ENCODE data around the gene GORASP2.
A peak's percentile ranks its signal among the peaks of the same experiment; 100 is the strongest.

The GORASP2 gene

DNA sequence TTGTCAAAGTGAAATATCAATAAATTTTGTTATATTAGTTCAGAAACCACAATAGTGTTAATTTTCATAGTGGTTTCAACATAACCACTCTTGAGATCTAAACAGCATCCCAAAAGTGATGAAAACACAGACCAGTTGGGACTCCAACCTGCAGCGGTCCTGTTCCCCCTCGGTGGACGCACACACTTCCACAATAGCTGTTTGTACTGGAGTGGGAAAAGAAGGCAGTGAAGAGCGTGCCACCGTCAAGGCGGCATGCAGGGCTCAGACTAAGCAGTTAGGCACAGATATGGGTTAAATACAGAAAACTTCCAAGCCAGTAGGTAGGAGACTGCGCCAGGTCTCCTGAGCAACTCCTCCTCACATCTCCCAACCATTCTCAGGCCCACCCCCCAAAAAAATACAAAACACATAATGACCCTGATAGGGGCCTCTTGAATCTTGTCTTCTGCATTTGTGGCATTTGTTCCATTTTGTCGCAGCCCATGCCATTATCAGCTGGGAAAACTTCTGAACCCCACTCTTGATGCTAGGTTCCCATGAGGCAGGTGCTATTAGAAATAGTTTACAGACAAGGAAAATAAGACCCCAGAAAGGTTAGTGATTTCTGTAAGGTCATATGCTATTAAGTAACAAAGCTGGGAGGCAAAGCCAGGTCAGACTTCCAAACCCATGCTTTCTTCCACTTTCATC lies 57.7 kb downstream of the GORASP2 start:
- TF ChIP-seq POU2F2 (IDR thresholded peaks at IDR 0.05; ENCODE audit: low read depth, low read length) (no peak), POLR2AphosphoS5 (IDR thresholded peaks at IDR 0.05; ENCODE audit: low read depth, low read length) (peak; percentile 51; the same call in 1 of the 2 replicates)
- no peak for FAIRE-seq

DNA sequence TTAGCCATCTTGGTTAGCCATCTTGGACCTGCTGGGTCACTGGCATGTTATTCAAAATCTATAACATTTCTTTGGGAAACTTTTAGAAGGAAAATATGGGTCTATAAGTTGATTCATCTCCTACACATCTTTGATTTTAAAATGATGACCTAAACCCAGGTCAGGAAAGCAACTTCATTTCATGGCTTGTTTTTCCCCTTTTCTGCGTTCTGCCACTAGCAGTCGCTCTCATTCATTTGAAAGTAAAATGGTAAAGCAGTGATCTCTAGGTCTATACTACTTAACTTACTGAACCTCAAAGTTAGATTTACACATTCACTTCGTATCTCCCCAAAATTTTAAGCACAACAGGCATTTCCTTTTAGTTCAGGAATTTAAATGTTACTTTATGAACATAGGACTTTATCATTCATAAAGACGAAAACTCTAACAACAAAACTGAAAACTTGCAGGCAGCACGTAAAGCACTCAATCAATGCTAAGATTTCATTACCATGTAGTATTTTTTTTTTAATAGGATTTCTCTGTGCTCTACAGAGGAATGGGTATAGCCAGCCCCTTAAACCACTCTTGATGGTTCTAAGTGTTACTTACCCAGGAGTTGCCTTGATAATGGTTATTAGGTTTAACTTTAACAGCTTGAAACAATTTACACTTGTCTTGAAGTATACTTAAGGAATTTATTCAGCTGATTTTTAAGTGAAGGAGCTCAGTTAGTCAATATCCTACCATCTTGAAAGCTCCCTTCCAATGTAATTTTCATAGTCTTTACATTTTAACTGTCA lies 62.5 kb downstream of the GORASP2 start:
- TF ChIP-seq PAX5 (IDR thresholded peaks at IDR 0.05; ENCODE audit: insufficient read depth, low read length, severe bottlenecking) (no peak), TAF1 (IDR thresholded peaks at IDR 0.05; ENCODE audit: low read depth, low read length) (no peak), POLR2A (IDR thresholded peaks at IDR 0.05; ENCODE audit: low read depth, low read length) (no peak), SPI1 (IDR thresholded peaks at IDR 0.05; ENCODE audit: low read depth, low read length) (no peak), POU2F2 (IDR thresholded peaks at IDR 0.05; ENCODE audit: low read depth, low read length) (no peak), POLR2AphosphoS5 (IDR thresholded peaks at IDR 0.05; ENCODE audit: low read depth, low read length) (no peak)
- no peak for FAIRE-seq
- DNase-seq (ENCODE audit: insufficient read length, low spot score): no peak

More for the DNA sequence above, 57.7 kb downstream of the GORASP2 start:
- DNase-seq (ENCODE audit: insufficient read length, low spot score): no peak

GRCh38 chr2:170996316-170996715 lies 67.3 kb downstream of the GORASP2 start:
- FAIRE-seq (no peak), DNase-seq (ENCODE audit: insufficient read length, low spot score) (no peak)
- TF ChIP-seq SPI1 (IDR thresholded peaks at IDR 0.05; ENCODE audit: low read depth, low read length) (no peak), POU2F2 (IDR thresholded peaks at IDR 0.05; ENCODE audit: low read depth, low read length) (no peak), POLR2A (IDR thresholded peaks at IDR 0.05; ENCODE audit: low read depth, low read length) (no peak), POLR2AphosphoS5 (IDR thresholded peaks at IDR 0.05; ENCODE audit: low read depth, low read length) (no peak), TAF1 (IDR thresholded peaks at IDR 0.05; ENCODE audit: low read depth, low read length) (no peak), PAX5 (IDR thresholded peaks at IDR 0.05; ENCODE audit: insufficient read depth, low read length, severe bottlenecking) (no peak)

DNA sequence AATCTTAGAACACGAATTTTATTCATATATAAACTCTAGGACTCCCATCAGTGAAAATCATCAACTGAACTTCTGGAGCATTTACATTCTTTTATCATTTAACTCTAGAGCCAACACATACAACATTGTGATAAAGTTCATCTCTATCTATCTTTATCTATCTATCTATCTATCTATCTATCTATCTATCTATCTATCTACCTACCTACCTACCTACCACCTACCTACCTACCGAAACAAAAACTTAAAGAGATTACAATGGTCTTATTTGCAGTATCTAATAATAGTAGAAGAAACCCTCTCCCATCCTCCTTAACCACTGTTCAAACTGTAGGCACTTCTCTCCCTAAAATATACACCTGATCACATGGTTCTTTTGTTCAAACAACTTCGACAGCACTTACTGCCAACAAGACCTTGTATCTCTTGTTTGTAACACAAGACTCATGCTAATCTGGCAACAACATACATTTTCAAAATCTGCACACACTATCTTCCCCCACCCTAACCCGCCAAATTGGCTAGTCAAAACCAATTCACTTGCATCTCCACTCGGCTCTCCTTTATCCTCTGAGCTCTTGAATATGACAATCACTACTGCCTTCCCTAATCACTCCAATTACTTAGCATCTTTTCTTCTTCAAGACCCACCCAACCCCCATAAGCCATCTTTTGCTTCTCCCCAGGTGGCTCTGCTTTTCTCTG lies 69.0 kb downstream of the GORASP2 start:
- DNase-seq (ENCODE audit: insufficient read length, low spot score): no peak
- FAIRE-seq: no peak
- TF ChIP-seq PAX5 (IDR thresholded peaks at IDR 0.05; ENCODE audit: insufficient read depth, low read length, severe bottlenecking) (no peak), SPI1 (IDR thresholded peaks at IDR 0.05; ENCODE audit: low read depth, low read length) (no peak), TAF1 (IDR thresholded peaks at IDR 0.05; ENCODE audit: low read depth, low read length) (no peak), POU2F2 (IDR thresholded peaks at IDR 0.05; ENCODE audit: low read depth, low read length) (no peak), POLR2A (IDR thresholded peaks at IDR 0.05; ENCODE audit: low read depth, low read length) (no peak), POLR2AphosphoS5 (IDR thresholded peaks at IDR 0.05; ENCODE audit: low read depth, low read length) (no peak)

- DNase-seq (ENCODE audit: insufficient read length, low spot score) (no peak), FAIRE-seq (no peak)
- no peak for TF ChIP-seq POU2F2 (IDR thresholded peaks at IDR 0.05; ENCODE audit: low read depth, low read length)
- no peak for TF ChIP-seq TAF1 (IDR thresholded peaks at IDR 0.05; ENCODE audit: low read depth, low read length)
- no peak for TF ChIP-seq PAX5 (IDR thresholded peaks at IDR 0.05; ENCODE audit: insufficient read depth, low read length, severe bottlenecking)
- TF ChIP-seq POLR2A (IDR thresholded peaks at IDR 0.05; ENCODE audit: low read depth, low read length): no peak
- TF ChIP-seq SPI1 (IDR thresholded peaks at IDR 0.05; ENCODE audit: low read depth, low read length): no peak
- no peak for TF ChIP-seq POLR2AphosphoS5 (IDR thresholded peaks at IDR 0.05; ENCODE audit: low read depth, low read length)
Observed at GRCh38 chr2:170999654-171000053, 70.6 kb downstream of the GORASP2 start.

DNA sequence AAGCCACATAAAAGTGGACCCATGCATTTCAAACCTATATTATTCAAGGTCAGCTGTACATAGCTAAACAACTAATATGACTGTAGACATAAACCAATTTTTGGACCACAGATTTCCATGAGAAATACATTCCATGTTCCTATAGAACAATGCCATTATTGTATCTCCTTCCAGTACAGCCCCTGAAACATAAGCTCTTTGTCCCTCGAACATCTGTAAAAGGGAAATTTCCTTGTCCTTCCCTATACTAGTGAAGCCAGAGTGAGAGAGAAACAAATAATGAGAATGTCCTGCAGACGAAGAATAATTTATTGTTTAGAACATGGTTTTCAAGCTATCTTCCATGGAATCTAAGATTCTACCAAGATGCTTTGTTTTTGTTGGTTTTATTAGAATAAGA lies 75.3 kb downstream of the GORASP2 start:
- TF ChIP-seq POLR2A (IDR thresholded peaks at IDR 0.05; ENCODE audit: low read depth, low read length) (no peak), SPI1 (IDR thresholded peaks at IDR 0.05; ENCODE audit: low read depth, low read length) (no peak), PAX5 (IDR thresholded peaks at IDR 0.05; ENCODE audit: insufficient read depth, low read length, severe bottlenecking) (no peak), TAF1 (IDR thresholded peaks at IDR 0.05; ENCODE audit: low read depth, low read length) (no peak), POU2F2 (IDR thresholded peaks at IDR 0.05; ENCODE audit: low read depth, low read length) (no peak)
- DNase-seq (ENCODE audit: insufficient read length, low spot score): no peak
- no peak for FAIRE-seq

- FAIRE-seq: no peak
- DNase-seq (ENCODE audit: insufficient read length, low spot score): no peak
- TF ChIP-seq POLR2AphosphoS5 (IDR thresholded peaks at IDR 0.05; ENCODE audit: low read depth, low read length) (no peak), SPI1 (IDR thresholded peaks at IDR 0.05; ENCODE audit: low read depth, low read length) (no peak), PAX5 (IDR thresholded peaks at IDR 0.05; ENCODE audit: insufficient read depth, low read length, severe bottlenecking) (no peak), POU2F2 (IDR thresholded peaks at IDR 0.05; ENCODE audit: low read depth, low read length) (no peak), POLR2A (IDR thresholded peaks at IDR 0.05; ENCODE audit: low read depth, low read length) (no peak), TAF1 (IDR thresholded peaks at IDR 0.05; ENCODE audit: low read depth, low read length) (no peak)
Observed at GRCh38 chr2:171004833-171005232, 75.8 kb downstream of the GORASP2 start.

- TF ChIP-seq SPI1 (IDR thresholded peaks at IDR 0.05; ENCODE audit: low read depth, low read length): no peak
- TF ChIP-seq POLR2A (IDR thresholded peaks at IDR 0.05; ENCODE audit: low read depth, low read length): no peak
- no peak for TF ChIP-seq PAX5 (IDR thresholded peaks at IDR 0.05; ENCODE audit: insufficient read depth, low read length, severe bottlenecking)
- TF ChIP-seq POU2F2 (IDR thresholded peaks at IDR 0.05; ENCODE audit: low read depth, low read length): no peak
- TF ChIP-seq TAF1 (IDR thresholded peaks at IDR 0.05; ENCODE audit: low read depth, low read length): no peak
- no peak for TF ChIP-seq POLR2AphosphoS5 (IDR thresholded peaks at IDR 0.05; ENCODE audit: low read depth, low read length)
- no peak for DNase-seq (ENCODE audit: insufficient read length, low spot score)
- FAIRE-seq: no peak
Observed at GRCh38 chr2:171008550-171009205, 79.6 kb downstream of the GORASP2 start.

DNA sequence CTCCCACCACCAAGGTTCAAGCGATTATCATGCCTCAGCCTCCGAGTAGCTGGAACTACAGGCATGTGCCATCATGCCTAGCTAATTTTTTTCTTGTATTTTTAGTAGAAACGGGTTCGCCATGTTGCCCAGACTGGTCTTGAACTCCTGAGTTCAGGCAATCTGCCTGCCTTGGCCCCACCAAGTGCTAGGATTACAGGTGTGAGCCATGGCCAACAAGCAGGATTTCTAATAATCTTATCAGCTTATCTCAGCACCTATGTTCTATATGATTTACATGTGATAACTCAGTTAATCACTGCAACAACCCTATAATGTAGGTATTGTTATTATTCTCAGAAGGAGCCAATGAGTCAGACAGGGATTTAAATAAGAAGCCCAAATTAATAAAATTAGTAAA lies 80.3 kb downstream of the GORASP2 start:
- FAIRE-seq (no peak), DNase-seq (ENCODE audit: insufficient read length, low spot score) (no peak)
- TF ChIP-seq PAX5 (IDR thresholded peaks at IDR 0.05; ENCODE audit: insufficient read depth, low read length, severe bottlenecking) (no peak), POLR2AphosphoS5 (IDR thresholded peaks at IDR 0.05; ENCODE audit: low read depth, low read length) (no peak), TAF1 (IDR thresholded peaks at IDR 0.05; ENCODE audit: low read depth, low read length) (no peak), SPI1 (IDR thresholded peaks at IDR 0.05; ENCODE audit: low read depth, low read length) (no peak), POLR2A (IDR thresholded peaks at IDR 0.05; ENCODE audit: low read depth, low read length) (no peak), POU2F2 (IDR thresholded peaks at IDR 0.05; ENCODE audit: low read depth, low read length) (no peak)
